ENCODE results near the gene PRDM7. TPM values are rescaled to one million over a fixed set of nuclear protein-coding genes. Genes with fewer than 3 reads are reported as not detected.

Gene PRDM7
- total and polyA plus RNA-seq, 2 donors (not counting 1 experiment from before 2014, with no cell fraction given): not detected

DNA sequence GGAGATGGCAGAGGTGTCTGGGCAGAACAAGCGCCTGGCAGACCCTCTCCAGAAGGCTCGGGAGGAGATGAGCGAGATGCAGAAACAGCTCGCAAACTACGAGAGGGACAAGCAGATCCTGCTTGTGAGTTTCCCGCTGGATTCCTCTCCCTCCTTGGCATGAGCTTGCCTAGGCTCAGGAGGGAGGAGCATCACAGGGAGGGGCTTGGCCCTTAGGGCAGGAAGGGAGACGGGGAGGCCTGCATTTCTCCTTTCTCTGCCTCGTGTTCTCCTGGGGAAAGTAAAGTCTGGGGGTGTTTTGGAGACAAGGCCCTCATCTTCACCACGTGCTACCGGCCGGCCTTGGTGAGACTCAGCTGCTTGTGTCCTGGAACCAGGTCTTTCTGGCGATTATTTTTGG, 39.9 kb downstream of the PRDM7 start:
- Histone ChIP-seq H3K4me3 (ENCODE audit: control extremely low read depth in 1 of 5, extremely low read depth in 1 of 5, insufficient read depth in 1 of 5, low read depth in 2 of 5, low read length in 4 of 5) (no peak overlapping the region), H4K20me1 (ENCODE audit: control insufficient read depth, insufficient read depth, low read length, poor library complexity, severe bottlenecking) (no peaks in the 10 kb centered on the region), H2AFZ (ENCODE audit: insufficient read depth, low read depth, low read length, poor library complexity, severe bottlenecking) (no peak overlapping the region), H3K27me3 (replicated peaks in 1 of 4; ENCODE audit: control extremely low read depth in 1 of 4, control insufficient read depth in 3 of 4, insufficient read depth in 4 of 4, low read length in 3 of 4) (no peaks in the 10 kb centered on the region), H3K36me3 (replicated peaks in 1 of 2; ENCODE audit: control extremely low read depth in 1 of 2, control insufficient read depth in 1 of 2, extremely low read depth in 1 of 2, insufficient read depth in 2 of 2, low read length in 1 of 2) (peaks cover 0 to 6% of the 10 kb centered on the region in 2 experiments), H3K9me3 (ENCODE audit: control extremely low read depth in 1 of 3, control insufficient read depth in 2 of 3, insufficient read depth in 1 of 3, low read length in 2 of 3) (no peaks in the 10 kb centered on the region), H3K79me2 (ENCODE audit: control insufficient read depth, insufficient read depth, low read length) (no peaks in the 10 kb centered on the region), H3K4me2 (replicated peaks; ENCODE audit: low read depth, low read length, poor library complexity, severe bottlenecking) (no peak overlapping the region), H3K4me1 (ENCODE audit: control insufficient read depth in 2 of 2, insufficient read depth in 2 of 2, low read length in 2 of 2) (no peaks in the 10 kb centered on the region), H3K9ac (ENCODE audit: low read length) (no peak overlapping the region), H3K27ac (ENCODE audit: low read length in 2 of 2) (no peak overlapping the region)
- TF ChIP-seq, protein P1, sequence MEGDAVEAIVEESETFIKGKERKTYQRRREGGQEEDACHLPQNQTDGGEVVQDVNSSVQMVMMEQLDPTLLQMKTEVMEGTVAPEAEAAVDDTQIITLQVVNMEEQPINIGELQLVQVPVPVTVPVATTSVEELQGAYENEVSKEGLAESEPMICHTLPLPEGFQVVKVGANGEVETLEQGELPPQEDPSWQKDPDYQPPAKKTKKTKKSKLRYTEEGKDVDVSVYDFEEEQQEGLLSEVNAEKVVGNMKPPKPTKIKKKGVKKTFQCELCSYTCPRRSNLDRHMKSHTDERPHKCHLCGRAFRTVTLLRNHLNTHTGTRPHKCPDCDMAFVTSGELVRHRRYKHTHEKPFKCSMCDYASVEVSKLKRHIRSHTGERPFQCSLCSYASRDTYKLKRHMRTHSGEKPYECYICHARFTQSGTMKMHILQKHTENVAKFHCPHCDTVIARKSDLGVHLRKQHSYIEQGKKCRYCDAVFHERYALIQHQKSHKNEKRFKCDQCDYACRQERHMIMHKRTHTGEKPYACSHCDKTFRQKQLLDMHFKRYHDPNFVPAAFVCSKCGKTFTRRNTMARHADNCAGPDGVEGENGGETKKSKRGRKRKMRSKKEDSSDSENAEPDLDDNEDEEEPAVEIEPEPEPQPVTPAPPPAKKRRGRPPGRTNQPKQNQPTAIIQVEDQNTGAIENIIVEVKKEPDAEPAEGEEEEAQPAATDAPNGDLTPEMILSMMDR (IDR thresholded peaks at IDR 0.05): no peak
- no peak for TF ChIP-seq EZH2 (IDR thresholded peaks at IDR 0.05; ENCODE audit: borderline replicate concordance, insufficient read depth, low read depth, low read length, poor library complexity, severe bottlenecking)
- intact Hi-C loops (cut with micrococcal nuclease): no loop called here
- 92% methylated on average over 11 of the region's 12 CpGs for WGBS (ENCODE audit: insufficient coverage)
- DNase-seq: no peak
- Mint-ChIP-seq H3K9me3 (ENCODE audit: insufficient read depth) (no peaks in the 10 kb centered on the region), H3K27ac (no peak overlapping the region), H3K4me3 (no peak overlapping the region), H3K27me3 (no peaks in the 10 kb centered on the region), H3K4me1 (no peaks in the 10 kb centered on the region)
- ChIA-PET CTCF (interaction anchor here (0.6 kb wide), 1 partner anchor 1389 kb away, joined by 3 read pairs; no protein-coding TSS in a partner anchor), POLR2A (no interaction called here)
- ATAC-seq (ENCODE audit: low read depth): no peak

DNA sequence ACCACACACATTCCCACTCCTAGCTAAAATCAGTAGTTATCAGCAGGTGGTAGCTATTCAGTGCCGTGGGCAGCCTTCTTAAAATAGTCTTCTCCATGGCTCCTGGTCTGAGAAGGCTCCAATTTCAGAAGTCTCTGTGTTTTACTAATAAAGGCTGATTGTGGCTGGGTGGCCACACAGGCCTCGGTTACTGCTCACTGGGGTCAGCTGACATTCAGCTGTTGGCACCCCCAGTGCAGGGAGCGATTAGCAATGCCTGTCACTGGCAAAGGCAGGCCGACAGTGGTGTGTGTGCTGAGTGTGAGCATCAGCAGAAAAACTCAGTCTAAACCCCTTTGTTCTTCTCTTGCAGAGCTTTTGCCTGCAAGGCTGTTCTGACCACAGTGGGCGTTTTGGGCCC, 41.2 kb downstream of the PRDM7 start:
- ChIA-PET CTCF (no interaction called here), POLR2A (no interaction called here)
- Histone ChIP-seq H3K4me1 (ENCODE audit: control insufficient read depth in 2 of 2, insufficient read depth in 2 of 2, low read length in 2 of 2) (no peaks in the 10 kb centered on the region), H3K27me3 (replicated peaks in 1 of 4; ENCODE audit: control extremely low read depth in 1 of 4, control insufficient read depth in 3 of 4, insufficient read depth in 4 of 4, low read length in 3 of 4) (no peaks in the 10 kb centered on the region), H2AFZ (ENCODE audit: insufficient read depth, low read depth, low read length, poor library complexity, severe bottlenecking) (no peak overlapping the region), H3K4me2 (replicated peaks; ENCODE audit: low read depth, low read length, poor library complexity, severe bottlenecking) (no peak overlapping the region), H3K4me3 (ENCODE audit: control extremely low read depth in 1 of 5, extremely low read depth in 1 of 5, insufficient read depth in 1 of 5, low read depth in 2 of 5, low read length in 4 of 5) (no peak overlapping the region), H3K36me3 (replicated peaks in 1 of 2; ENCODE audit: control extremely low read depth in 1 of 2, control insufficient read depth in 1 of 2, extremely low read depth in 1 of 2, insufficient read depth in 2 of 2, low read length in 1 of 2) (peaks cover 0 to 6% of the 10 kb centered on the region in 2 experiments), H3K79me2 (ENCODE audit: control insufficient read depth, insufficient read depth, low read length) (no peaks in the 10 kb centered on the region), H4K20me1 (ENCODE audit: control insufficient read depth, insufficient read depth, low read length, poor library complexity, severe bottlenecking) (no peaks in the 10 kb centered on the region), H3K9ac (ENCODE audit: low read length) (no peak overlapping the region), H3K9me3 (ENCODE audit: control extremely low read depth in 1 of 3, control insufficient read depth in 2 of 3, insufficient read depth in 1 of 3, low read length in 2 of 3) (no peaks in the 10 kb centered on the region), H3K27ac (ENCODE audit: low read length in 2 of 2) (no peak overlapping the region)
- H3K27ac Mint-ChIP-seq: no peak overlapping the region
- DNase-seq (no peak), ATAC-seq (ENCODE audit: low read depth) (no peak)
- H3K9me3 Mint-ChIP-seq (ENCODE audit: insufficient read depth): no peaks in the 10 kb centered on the region
- intact Hi-C loops (cut with micrococcal nuclease): no loop called here
- no peak for TF ChIP-seq EZH2 (IDR thresholded peaks at IDR 0.05; ENCODE audit: borderline replicate concordance, insufficient read depth, low read depth, low read length, poor library complexity, severe bottlenecking)
- TF ChIP-seq, protein P1 (IDR thresholded peaks at IDR 0.05): no peak
- H3K27me3 Mint-ChIP-seq: no peaks in the 10 kb centered on the region
- WGBS (ENCODE audit: insufficient coverage): 95% methylated on average over 5 of the region's 5 CpGs
- H3K4me3 Mint-ChIP-seq: no peak overlapping the region
- H3K4me1 Mint-ChIP-seq: no peaks in the 10 kb centered on the region

All from B cell (primary cell).